Common myeloid progenitor, CD34-positive (primary cell): ENCODE measurements around the gene FAM107B.

Source experiments
- CTCF ChIA-PET: fragments of 350-600 bp; sonication (Branson Sonifier 250); formaldehyde crosslinking; loops from one replicate; lab custom pipeline; 2021; ENCODE audit warnings: antibody characterized with exemption; lab: Charles Lee
- POLR2A ChIA-PET: fragments of 350-600 bp; sonication (Branson Sonifier 250); formaldehyde crosslinking; loops from one replicate; lab custom pipeline; 2021; ENCODE audit warnings: antibody characterized with exemption; lab: Charles Lee
- DNase-seq, 3 donors: peaks; one replicate each; pipeline versions ENCODE4 v3.0.0 to v3.0.0-alpha.2; 2013
- H3K27ac ChIP-seq, 2 experiments: 1 replicate in 1 of 2; 2 replicates in 1 of 2; pipeline ENCODE4 v1.7.0; 2013; ENCODE audit warnings: inconsistent platforms in 2 of 2, low read length in 2 of 2, mild to moderate bottlenecking in 2 of 2, low read depth in 1 of 2, moderate library complexity in 1 of 2; ENCODE audit not compliant: severe bottlenecking in 2 of 2, insufficient read depth in 1 of 2, poor library complexity in 1 of 2
- H3K27me3 ChIP-seq, 5 experiments: replicated peaks in 2 of 5; 1 replicate in 3 of 5; 2 replicates in 2 of 5; pipeline versions ENCODE4 v1.6.1 to v1.7.0; 2013; ENCODE audit warnings: low read length in 4 of 5, mild to moderate bottlenecking in 2 of 5, moderate library complexity in 2 of 5, inconsistent platforms in 1 of 5; ENCODE audit not compliant: insufficient read depth in 5 of 5, control insufficient read depth in 4 of 5
- H3K36me3 ChIP-seq, 4 experiments: 1 replicate in 2 of 4; 2 replicates in 2 of 4; pipeline versions ENCODE4 v1.6.1 to v1.7.0; 2013; ENCODE audit warnings: low read length in 3 of 4, control low read depth in 1 of 4, mild to moderate bottlenecking in 1 of 4; ENCODE audit not compliant: control insufficient read depth in 4 of 4, insufficient read depth in 4 of 4
- H3K4me1 ChIP-seq, 4 experiments: 1 replicate in 3 of 4; 2 replicates in 1 of 4; pipeline versions ENCODE4 v1.6.1 to v1.7.1; 2013; ENCODE audit warnings: low read length in 3 of 4, mild to moderate bottlenecking in 3 of 4, control low read depth in 1 of 4, inconsistent platforms in 1 of 4, moderate library complexity in 1 of 4; ENCODE audit not compliant: control insufficient read depth in 4 of 4, insufficient read depth in 4 of 4; ENCODE audit errors: control extremely low read depth in 1 of 4
- H3K4me3 ChIP-seq, 7 experiments: 1 replicate in 4 of 7; 2 replicates in 3 of 7; pipeline versions ENCODE4 v1.5.1 to v1.7.0; 2013; ENCODE audit warnings: mild to moderate bottlenecking in 7 of 7, low read length in 6 of 7, moderate library complexity in 6 of 7, inconsistent platforms in 2 of 7, low read depth in 2 of 7, control low read depth in 1 of 7; ENCODE audit not compliant: insufficient read depth in 4 of 7, control insufficient read depth in 1 of 7; ENCODE audit errors: extremely low read depth in 1 of 7
- H3K9me3 ChIP-seq, 5 experiments: 1 replicate in 4 of 5; 2 replicates in 1 of 5; pipeline versions ENCODE4 v1.6.1 to v1.7.1; 2013; ENCODE audit warnings: low read length in 4 of 5, mild to moderate bottlenecking in 2 of 5, inconsistent platforms in 1 of 5, low read depth in 1 of 5, moderate library complexity in 1 of 5; ENCODE audit not compliant: control insufficient read depth in 4 of 5, insufficient read depth in 2 of 5; ENCODE audit errors: control extremely low read depth in 1 of 5
- WGBS: methylation state at CpG from one replicate; pipeline ENCODE4 v1.1.5; 2013; ENCODE audit not compliant: insufficient coverage; 5-methylcytosine and 5-hydroxymethylcytosine counted together

The FAM107B gene

GRCh38 chr10:14606633-14607032 lies 168.1 kb downstream of the FAM107B start:
- peaks cover 17 to 64% (median 34%) of the 10 kb centered on the region in 4 experiments for H3K4me1 ChIP-seq
- H3K4me3 ChIP-seq: no peak overlapping the region
- CTCF ChIA-PET: no interaction called here
- DNase-seq: no peak
- no peaks in the 10 kb centered on the region for H3K36me3 ChIP-seq
- 100% methylated on average over 2 of the region's 2 CpGs for WGBS
- H3K27me3 ChIP-seq: peaks cover 0 to 11% (median 4%) of the 10 kb centered on the region in 5 experiments
- no peaks in the 10 kb centered on the region for H3K9me3 ChIP-seq
- H3K27ac ChIP-seq: no peak overlapping the region
- POLR2A ChIA-PET: no interaction called here

DNA sequence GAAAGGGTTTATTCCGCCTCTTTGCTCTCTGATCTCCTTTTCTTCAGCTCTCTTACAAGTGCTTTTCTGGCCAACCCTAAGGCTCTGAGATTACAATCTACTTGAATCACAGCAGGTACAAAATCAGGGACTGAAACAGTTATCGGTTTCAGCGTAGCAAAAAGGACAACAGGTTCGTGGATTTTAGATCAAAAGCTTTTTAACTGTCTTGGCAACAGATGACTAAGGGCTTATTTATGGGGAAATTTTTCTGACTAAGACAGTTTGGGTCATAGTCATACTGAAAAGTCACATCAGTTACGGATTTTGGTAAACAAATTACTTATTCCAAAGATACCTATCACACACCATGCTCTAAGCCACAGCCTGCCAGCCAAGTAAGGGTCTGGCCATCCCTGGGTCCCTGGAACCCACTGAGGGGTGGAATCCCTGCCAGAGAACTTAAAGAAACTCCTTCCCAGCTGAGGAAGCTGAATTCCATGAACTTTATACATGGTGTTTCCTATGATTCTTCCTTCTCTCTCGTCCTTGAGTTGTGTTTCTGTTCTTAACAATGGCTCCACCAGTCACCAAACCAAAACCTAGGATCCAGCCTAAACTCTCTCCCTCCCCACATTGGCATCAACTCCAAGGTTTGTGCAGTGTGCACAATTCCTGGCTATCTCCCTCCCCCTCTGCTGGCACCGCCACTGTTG lies 169.3 kb downstream of the FAM107B start:
- 87% methylated on average over 3 of the region's 7 CpGs for WGBS
- H3K27ac ChIP-seq: no peak overlapping the region
- ChIA-PET CTCF (interaction anchor here (1.0 kb wide), 1 partner anchor 17 kb away, joined by 3 read pairs; no protein-coding TSS in a partner anchor), POLR2A (no interaction called here)
- peaks cover 17 to 61% (median 34%) of the 10 kb centered on the region in 4 experiments for H3K4me1 ChIP-seq
- H3K27me3 ChIP-seq: peaks cover 0 to 11% (median 4%) of the 10 kb centered on the region in 5 experiments
- peak overlapping the region in 2 of 7 experiments; percentile 73 to 81 for H3K4me3 ChIP-seq
- H3K36me3 ChIP-seq: peaks cover 0 to 11% (median 2%) of the 10 kb centered on the region in 4 experiments
- peak in 2 of 3 donors; percentile 67 to 73 for DNase-seq
- H3K9me3 ChIP-seq: no peaks in the 10 kb centered on the region

- CTCF ChIA-PET: no interaction called here
- DNase-seq: peak; percentile 48 to 62 (median 54)
Measured at GRCh38 chr10:14604181-14605142, 170.2 kb downstream of the FAM107B start.

DNA sequence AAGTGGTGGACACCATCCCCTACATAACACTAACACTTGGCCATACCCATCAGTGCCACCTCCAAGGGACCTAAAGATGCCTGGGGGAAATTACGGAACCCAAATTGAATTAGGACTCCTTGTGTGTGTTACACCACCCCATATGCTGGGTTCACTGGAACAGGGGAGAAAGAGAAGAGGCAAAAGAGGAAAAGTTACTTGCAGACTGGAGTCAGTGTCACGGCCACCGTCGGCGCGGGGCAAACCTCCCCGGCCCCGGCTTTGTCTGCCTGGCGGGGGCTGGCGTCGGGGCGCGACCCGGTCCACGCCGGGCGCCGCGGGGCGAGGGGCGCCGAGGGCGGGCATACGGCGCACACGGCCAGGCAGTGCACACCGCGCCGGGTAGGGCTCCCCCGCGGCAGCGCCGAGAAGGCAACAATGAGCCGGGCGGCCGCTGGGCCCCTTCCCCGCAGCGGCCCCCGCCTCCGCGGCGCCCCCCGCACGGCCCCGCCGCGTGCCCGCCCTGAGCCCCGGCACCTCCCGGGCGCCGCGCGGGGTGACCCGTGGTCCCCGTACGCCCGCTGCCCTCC lies 171.1 kb downstream of the FAM107B start:
- peak overlapping the region; percentile 41 to 91 (median 71) for H3K4me3 ChIP-seq
- peak in 2 of 3 donors; percentile 41 to 46 for DNase-seq
- no peak overlapping the region for H3K27ac ChIP-seq
- H3K4me1 ChIP-seq: peaks cover 12 to 46% (median 27%) of the 10 kb centered on the region in 4 experiments
- ChIA-PET CTCF (no interaction called here), POLR2A (no interaction called here)
- WGBS: under 1% methylated on average over 38 of the region's 58 CpGs
- no peaks in the 10 kb centered on the region for H3K9me3 ChIP-seq
- H3K36me3 ChIP-seq: peaks cover 0 to 23% (median 2%) of the 10 kb centered on the region in 4 experiments
- peaks cover 0 to 11% (median 4%) of the 10 kb centered on the region in 5 experiments for H3K27me3 ChIP-seq

More at GRCh38 chr10:14604181-14605142, 170.2 kb downstream of the FAM107B start:
- no peak overlapping the region for H3K27ac ChIP-seq
- peaks cover 0 to 16% (median 2%) of the 10 kb centered on the region in 4 experiments for H3K36me3 ChIP-seq
- peak overlapping the region; percentile 41 to 91 (median 71) for H3K4me3 ChIP-seq
- peaks cover 0 to 11% (median 4%) of the 10 kb centered on the region in 5 experiments for H3K27me3 ChIP-seq
- POLR2A ChIA-PET: no interaction called here
- no peaks in the 10 kb centered on the region for H3K9me3 ChIP-seq
- WGBS: under 1% methylated on average over 68 of the region's 94 CpGs
- peaks cover 17 to 55% (median 31%) of the 10 kb centered on the region in 4 experiments for H3K4me1 ChIP-seq

- no peaks in the 10 kb centered on the region for H3K9me3 ChIP-seq
- H3K4me1 ChIP-seq: peaks cover 7 to 40% (median 22%) of the 10 kb centered on the region in 4 experiments
- H3K27me3 ChIP-seq: peaks cover 0 to 11% (median 4%) of the 10 kb centered on the region in 5 experiments
- ChIA-PET POLR2A (no interaction called here), CTCF (no interaction called here)
- peaks cover 0 to 30% (median 3%) of the 10 kb centered on the region in 4 experiments for H3K36me3 ChIP-seq
- no peak for DNase-seq
- H3K4me3 ChIP-seq: peak overlapping the region; percentile 41 to 91 (median 71)
- 24% methylated on average over 4 of the region's 9 CpGs for WGBS
- H3K27ac ChIP-seq: no peak overlapping the region
Measured at GRCh38 chr10:14602807-14603533, 171.7 kb downstream of the FAM107B start.
